ENCODE results near the gene ETAA1.

Gene ETAA1

GRCh38 chr2:67423489-67423888 is 26.4 kb downstream of the ETAA1 start:
- H3K4me3 ChIP-seq (replicated peaks; ENCODE audit: low read depth, low read length), result no peak overlapping the region
- no peak for DNase-seq (ENCODE audit: extremely low read depth, low read depth)
- no peak for TF ChIP-seq CTCF (IDR thresholded peaks at IDR 0.05; ENCODE audit: low read depth, low read length, missing control alignments)

- TF ChIP-seq CTCF (IDR thresholded peaks at IDR 0.05; ENCODE audit: low read depth, low read length, missing control alignments), result no peak
- peak; percentile 19 for DNase-seq (ENCODE audit: extremely low read depth, low read depth)
Measured at GRCh38 chr2:67436221-67436620, 39.1 kb downstream of the ETAA1 start.

DNA sequence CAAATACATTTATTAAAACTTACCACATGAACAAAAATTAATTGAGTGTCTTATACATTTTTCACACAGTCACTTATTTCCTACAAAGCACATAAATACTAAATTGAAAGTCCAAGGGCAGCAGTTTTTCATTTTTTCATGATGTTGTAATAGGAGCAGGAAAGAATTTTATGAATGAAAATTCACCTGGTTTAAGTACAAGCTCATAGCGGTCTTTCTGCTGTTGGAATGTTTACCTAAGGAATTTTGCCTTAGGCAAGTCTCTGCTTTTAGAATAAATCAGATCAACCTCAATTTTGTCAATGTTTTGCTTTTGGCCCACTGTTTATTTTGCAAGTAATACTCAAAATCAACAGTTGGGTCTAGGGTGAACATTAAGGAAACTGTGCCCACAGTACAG is 40.0 kb downstream of the ETAA1 start:
- no peak for DNase-seq (ENCODE audit: extremely low read depth, low read depth)
- no peak for TF ChIP-seq CTCF (IDR thresholded peaks at IDR 0.05; ENCODE audit: low read depth, low read length, missing control alignments)
- H3K4me3 ChIP-seq (replicated peaks; ENCODE audit: low read depth, low read length), result no peak overlapping the region

More at GRCh38 chr2:67436221-67436620, 39.1 kb downstream of the ETAA1 start:
- H3K4me3 ChIP-seq (replicated peaks; ENCODE audit: low read depth, low read length), result no peak overlapping the region

DNA sequence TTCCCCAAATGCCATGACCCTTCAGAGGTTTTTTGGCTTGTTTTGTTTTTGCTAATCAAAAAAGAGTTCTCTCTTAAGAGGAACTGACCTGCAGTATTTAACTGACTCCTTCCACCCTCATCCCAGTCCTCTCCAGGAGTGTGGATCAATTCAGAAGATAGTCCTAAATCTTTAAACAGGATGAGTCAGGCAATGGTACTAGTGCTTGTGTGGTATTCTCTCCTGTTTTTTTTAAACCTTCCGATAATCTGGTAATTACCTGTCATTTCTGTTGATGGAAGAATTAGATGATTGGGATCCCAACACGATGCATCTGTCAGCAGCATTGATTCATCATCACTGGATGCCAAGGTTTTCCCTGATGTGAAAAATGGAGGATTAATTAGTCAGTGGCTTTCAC is 41.2 kb downstream of the ETAA1 start:
- no peak overlapping the region for H3K4me3 ChIP-seq (replicated peaks; ENCODE audit: low read depth, low read length)
- no peak for TF ChIP-seq CTCF (IDR thresholded peaks at IDR 0.05; ENCODE audit: low read depth, low read length, missing control alignments)
- no peak for DNase-seq (ENCODE audit: extremely low read depth, low read depth)

DNA sequence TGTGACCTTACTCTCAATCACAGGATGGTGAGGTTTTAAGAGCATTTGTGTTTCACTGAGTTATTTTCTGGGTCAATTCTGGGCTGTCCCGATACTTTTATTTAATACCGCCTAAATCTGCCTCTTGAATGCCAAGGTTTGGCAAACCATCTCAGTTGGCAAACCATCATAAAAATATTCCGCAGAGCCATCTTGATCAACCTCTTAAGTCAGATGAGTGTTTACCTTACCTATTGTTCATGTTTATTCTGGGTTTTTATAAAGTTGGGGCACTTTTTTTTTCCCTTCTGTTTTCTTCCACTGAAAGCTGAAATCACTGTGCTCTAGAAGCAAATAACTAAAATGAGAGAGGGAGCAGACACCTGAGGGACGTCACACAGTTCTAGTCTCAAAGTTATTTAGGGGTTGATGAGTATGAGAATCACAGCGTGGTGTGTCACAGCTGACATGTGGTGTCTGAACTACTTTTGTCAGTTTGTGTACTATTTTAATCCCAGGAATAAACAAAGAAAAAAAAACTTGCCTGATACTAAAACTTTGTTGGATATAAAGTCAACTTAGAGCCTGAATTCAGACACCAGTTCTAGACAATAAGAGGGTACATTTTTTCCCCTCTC is 48.6 kb downstream of the ETAA1 start:
- DNase-seq (ENCODE audit: extremely low read depth, low read depth), result no peak
- no peak overlapping the region for H3K4me3 ChIP-seq (replicated peaks; ENCODE audit: low read depth, low read length)
- no peak for TF ChIP-seq CTCF (IDR thresholded peaks at IDR 0.05; ENCODE audit: low read depth, low read length, missing control alignments)

- DNase-seq (ENCODE audit: extremely low read depth, low read depth), result no peak
- H3K4me3 ChIP-seq (replicated peaks; ENCODE audit: low read depth, low read length), result no peak overlapping the region
- no peak for TF ChIP-seq CTCF (IDR thresholded peaks at IDR 0.05; ENCODE audit: low read depth, low read length, missing control alignments)
Measured at GRCh38 chr2:67446491-67446911, 49.4 kb downstream of the ETAA1 start.

DNA sequence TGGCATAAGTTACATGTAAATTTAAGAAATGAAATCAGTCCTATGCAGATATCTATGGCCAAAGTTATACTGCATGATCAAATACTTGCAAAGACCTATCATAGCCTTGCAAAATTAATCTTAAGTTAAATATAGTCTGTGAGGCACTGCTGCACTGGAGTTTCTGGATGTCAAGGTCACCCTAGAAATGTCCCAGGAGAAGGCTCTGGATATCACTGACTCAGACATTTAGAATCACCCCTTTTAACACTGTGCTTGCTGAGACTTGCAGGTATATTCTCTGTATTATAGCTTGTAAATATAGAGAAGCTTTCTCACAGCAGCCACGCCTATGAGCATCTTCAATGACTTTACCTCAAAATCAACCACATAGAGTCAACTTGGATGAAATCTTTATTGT is 51.5 kb downstream of the ETAA1 start:
- H3K4me3 ChIP-seq (replicated peaks; ENCODE audit: low read depth, low read length), result no peak overlapping the region
- TF ChIP-seq CTCF (IDR thresholded peaks at IDR 0.05; ENCODE audit: low read depth, low read length, missing control alignments), result no peak
- DNase-seq (ENCODE audit: extremely low read depth, low read depth), result no peak
